ENCODE measurements around the gene GUK1. TPM values are rescaled to one million over a fixed set of nuclear protein-coding genes. Genes with fewer than 3 reads are reported as not detected.

GUK1 gene
- total and polyA plus RNA-seq, 2 of the 8 experiments (the other 6 are each of a cell fraction or from before 2014, with no cell fraction given): 68.5 to 183 TPM

DNA sequence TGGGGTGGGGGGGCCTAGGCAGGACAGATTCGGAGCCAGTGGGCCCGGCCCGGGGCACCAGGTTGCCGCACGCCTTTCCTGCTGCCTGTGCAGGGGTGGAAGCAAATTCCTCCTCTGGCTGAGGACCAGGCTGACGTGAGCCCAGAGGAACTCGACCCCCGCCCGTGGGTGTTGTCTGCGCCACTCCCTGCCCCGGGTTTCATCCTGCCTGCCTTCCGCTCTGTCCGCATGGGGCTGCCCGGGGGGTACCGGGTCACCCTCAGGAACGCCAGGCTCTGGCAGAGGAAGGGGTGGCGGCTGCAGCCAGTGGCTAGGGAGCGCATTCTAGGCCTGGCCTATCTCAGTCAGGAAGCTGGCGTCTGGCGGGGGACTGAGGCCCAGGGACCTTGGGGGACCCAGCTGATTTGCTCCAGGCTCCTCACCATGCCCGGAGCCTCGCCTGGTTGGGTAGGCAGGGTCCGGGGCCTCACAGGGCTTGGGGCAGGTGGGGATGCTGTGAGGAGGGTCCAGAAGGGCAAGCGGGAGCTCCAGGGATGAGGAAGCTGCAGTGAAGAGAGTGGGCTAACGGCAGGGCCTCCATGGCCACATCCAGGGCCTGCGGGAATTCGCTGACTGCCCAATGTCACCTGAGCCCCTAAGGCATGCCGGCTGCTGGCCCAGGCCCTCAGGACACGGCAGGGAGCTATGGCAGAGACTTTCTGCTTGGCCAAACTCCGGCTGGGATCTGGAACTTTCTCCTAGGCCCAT is 23.1 kb downstream of the GUK1 start (continued):
- TF ChIP-seq, protein P1, sequence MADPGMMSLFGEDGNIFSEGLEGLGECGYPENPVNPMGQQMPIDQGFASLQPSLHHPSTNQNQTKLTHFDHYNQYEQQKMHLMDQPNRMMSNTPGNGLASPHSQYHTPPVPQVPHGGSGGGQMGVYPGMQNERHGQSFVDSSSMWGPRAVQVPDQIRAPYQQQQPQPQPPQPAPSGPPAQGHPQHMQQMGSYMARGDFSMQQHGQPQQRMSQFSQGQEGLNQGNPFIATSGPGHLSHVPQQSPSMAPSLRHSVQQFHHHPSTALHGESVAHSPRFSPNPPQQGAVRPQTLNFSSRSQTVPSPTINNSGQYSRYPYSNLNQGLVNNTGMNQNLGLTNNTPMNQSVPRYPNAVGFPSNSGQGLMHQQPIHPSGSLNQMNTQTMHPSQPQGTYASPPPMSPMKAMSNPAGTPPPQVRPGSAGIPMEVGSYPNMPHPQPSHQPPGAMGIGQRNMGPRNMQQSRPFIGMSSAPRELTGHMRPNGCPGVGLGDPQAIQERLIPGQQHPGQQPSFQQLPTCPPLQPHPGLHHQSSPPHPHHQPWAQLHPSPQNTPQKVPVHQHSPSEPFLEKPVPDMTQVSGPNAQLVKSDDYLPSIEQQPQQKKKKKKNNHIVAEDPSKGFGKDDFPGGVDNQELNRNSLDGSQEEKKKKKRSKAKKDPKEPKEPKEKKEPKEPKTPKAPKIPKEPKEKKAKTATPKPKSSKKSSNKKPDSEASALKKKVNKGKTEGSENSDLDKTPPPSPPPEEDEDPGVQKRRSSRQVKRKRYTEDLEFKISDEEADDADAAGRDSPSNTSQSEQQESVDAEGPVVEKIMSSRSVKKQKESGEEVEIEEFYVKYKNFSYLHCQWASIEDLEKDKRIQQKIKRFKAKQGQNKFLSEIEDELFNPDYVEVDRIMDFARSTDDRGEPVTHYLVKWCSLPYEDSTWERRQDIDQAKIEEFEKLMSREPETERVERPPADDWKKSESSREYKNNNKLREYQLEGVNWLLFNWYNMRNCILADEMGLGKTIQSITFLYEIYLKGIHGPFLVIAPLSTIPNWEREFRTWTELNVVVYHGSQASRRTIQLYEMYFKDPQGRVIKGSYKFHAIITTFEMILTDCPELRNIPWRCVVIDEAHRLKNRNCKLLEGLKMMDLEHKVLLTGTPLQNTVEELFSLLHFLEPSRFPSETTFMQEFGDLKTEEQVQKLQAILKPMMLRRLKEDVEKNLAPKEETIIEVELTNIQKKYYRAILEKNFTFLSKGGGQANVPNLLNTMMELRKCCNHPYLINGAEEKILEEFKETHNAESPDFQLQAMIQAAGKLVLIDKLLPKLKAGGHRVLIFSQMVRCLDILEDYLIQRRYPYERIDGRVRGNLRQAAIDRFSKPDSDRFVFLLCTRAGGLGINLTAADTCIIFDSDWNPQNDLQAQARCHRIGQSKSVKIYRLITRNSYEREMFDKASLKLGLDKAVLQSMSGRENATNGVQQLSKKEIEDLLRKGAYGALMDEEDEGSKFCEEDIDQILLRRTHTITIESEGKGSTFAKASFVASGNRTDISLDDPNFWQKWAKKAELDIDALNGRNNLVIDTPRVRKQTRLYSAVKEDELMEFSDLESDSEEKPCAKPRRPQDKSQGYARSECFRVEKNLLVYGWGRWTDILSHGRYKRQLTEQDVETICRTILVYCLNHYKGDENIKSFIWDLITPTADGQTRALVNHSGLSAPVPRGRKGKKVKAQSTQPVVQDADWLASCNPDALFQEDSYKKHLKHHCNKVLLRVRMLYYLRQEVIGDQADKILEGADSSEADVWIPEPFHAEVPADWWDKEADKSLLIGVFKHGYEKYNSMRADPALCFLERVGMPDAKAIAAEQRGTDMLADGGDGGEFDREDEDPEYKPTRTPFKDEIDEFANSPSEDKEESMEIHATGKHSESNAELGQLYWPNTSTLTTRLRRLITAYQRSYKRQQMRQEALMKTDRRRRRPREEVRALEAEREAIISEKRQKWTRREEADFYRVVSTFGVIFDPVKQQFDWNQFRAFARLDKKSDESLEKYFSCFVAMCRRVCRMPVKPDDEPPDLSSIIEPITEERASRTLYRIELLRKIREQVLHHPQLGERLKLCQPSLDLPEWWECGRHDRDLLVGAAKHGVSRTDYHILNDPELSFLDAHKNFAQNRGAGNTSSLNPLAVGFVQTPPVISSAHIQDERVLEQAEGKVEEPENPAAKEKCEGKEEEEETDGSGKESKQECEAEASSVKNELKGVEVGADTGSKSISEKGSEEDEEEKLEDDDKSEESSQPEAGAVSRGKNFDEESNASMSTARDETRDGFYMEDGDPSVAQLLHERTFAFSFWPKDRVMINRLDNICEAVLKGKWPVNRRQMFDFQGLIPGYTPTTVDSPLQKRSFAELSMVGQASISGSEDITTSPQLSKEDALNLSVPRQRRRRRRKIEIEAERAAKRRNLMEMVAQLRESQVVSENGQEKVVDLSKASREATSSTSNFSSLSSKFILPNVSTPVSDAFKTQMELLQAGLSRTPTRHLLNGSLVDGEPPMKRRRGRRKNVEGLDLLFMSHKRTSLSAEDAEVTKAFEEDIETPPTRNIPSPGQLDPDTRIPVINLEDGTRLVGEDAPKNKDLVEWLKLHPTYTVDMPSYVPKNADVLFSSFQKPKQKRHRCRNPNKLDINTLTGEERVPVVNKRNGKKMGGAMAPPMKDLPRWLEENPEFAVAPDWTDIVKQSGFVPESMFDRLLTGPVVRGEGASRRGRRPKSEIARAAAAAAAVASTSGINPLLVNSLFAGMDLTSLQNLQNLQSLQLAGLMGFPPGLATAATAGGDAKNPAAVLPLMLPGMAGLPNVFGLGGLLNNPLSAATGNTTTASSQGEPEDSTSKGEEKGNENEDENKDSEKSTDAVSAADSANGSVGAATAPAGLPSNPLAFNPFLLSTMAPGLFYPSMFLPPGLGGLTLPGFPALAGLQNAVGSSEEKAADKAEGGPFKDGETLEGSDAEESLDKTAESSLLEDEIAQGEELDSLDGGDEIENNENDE (IDR thresholded peaks at IDR 0.05; ENCODE audit: insufficient replicate concordance, low read length): no peak
- TF ChIP-seq SP2 (IDR thresholded peaks at IDR 0.05; ENCODE audit: low read length) (no peak), SP4 (IDR thresholded peaks at IDR 0.05; ENCODE audit: low read length) (no peak), POLR2AphosphoS5 (IDR thresholded peaks at IDR 0.05; ENCODE audit: low read depth, low read length) (no peak), POU5F1 (IDR thresholded peaks at IDR 0.05; ENCODE audit: low read depth, low read length) (no peak), CREB1 (IDR thresholded peaks at IDR 0.05) (no peak), EGR1 (IDR thresholded peaks at IDR 0.05; ENCODE audit: borderline replicate concordance, low read depth, low read length) (no peak), RFX5 (IDR thresholded peaks at IDR 0.05; ENCODE audit: borderline replicate concordance, low read depth, low read length) (no peak), ASH2L (IDR thresholded peaks at IDR 0.05; ENCODE audit: low read length) (no peak)
- TF ChIP-seq, protein P2, sequence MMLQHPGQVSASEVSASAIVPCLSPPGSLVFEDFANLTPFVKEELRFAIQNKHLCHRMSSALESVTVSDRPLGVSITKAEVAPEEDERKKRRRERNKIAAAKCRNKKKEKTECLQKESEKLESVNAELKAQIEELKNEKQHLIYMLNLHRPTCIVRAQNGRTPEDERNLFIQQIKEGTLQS (IDR thresholded peaks at IDR 0.05; ENCODE audit: insufficient read depth, low read depth, low read length): no peak
